H1 (cell line): ENCODE results near the gene CCDC112. TPM values are rescaled to one million over a fixed set of nuclear protein-coding genes. Genes with fewer than 3 reads are reported as not detected.

Experiments used
- PHF8 ChIP-seq: fragments of 200-600 bp; sonication (generic); conservative IDR thresholded peaks from 2 replicates; pipeline ENCODE4 v1.7.1; 2012; ENCODE audit warnings: low read depth, mild to moderate bottlenecking, inconsistent platforms, low read length, moderate library complexity
- polyA plus RNA-seq, 7 experiments: library from polyadenylated mRNA; depleted of rRNA in 3 of 7; stranded (reverse) in 5 of 7; unstranded in 2 of 7; fragments of >200 nt in 5 of 7; fragments of 200-250 nt in 2 of 7; gene quantifications; 1 replicate in 5 of 7; 2 replicates in 1 of 7; 4 replicates in 1 of 7; pipeline versions ENCODE4 v1.2.1 to v1.2.3, GENCODE V29; 2011 to 2013; ENCODE audit warnings: missing spikeins in 2 of 7, mixed read lengths in 2 of 7
- total RNA-seq: library from RNA; stranded (reverse); fragmentation: NEBNext Ultra II Directional; extraction: Animal tissue kit (Norgen Biotek cat#: 25700); gene quantifications from 2 replicates; pipeline ENCODE4 v1.2.1, GENCODE V29; 2021

Gene CCDC112
- total and polyA plus RNA-seq, 2 of the 8 experiments (the other 6 are each of a cell fraction or from before 2014, with no cell fraction given) = 3.3 to 15.6 TPM

DNA sequence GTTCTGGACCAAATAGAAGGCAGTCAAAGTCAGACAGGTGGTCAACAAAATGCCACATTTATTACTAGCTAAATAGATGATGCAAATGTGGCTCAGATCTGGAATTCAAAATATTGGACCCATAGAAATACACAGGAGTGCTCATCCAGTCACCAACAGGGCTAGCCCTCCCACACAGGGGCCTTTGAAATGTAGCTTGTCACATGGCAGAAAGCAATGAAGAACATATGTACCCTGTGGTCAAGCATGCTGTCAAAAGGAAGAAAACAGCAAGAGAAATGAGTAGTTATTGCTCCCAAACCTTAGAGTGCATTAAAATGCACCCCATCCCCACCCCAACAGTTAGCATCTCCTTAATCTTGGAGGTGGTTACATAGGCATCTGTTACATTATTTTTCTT, 20.9 kb upstream of the CCDC112 start (continued):
- no peak for TF ChIP-seq PHF8
